OCI-LY3 (cell line): Measurements from ENCODE around the gene SORCS1.

Source experiments
- H2AFZ ChIP-seq: fragments of 200-600, 300-600 bp; shearing (Covaris generic); 2 replicates; pipeline ENCODE4 v1.6.0; 2014; ENCODE audit warnings: antibody characterized with exemption, low read depth, low read length
- H3K27ac ChIP-seq: fragments of 200-600, 300-600 bp; sonication (generic); 2 replicates; pipeline ENCODE4 v1.5.1; 2014; ENCODE audit warnings: mild to moderate bottlenecking, low read length, moderate library complexity, mixed read lengths
- H3K27me3 ChIP-seq: fragments of 200-600, 300-600 bp; sonication (generic); 2 replicates; pipeline ENCODE4 v1.6.1; 2014; ENCODE audit warnings: low read depth, low read length, mixed read lengths
- H3K36me3 ChIP-seq: fragments of 200-600, 300-600 bp; sonication (generic); replicated peaks from 2 replicates; pipeline ENCODE3; 2014; ENCODE audit warnings: low read depth, low read length, mixed read lengths
- H3K4me1 ChIP-seq: fragments of 300-600, 200-600 bp; sonication (generic); 2 replicates; pipeline ENCODE4 v1.6.1; 2014; ENCODE audit warnings: low read length, mixed read lengths
- H3K4me2 ChIP-seq: fragments of 200-600, 300-600 bp; sonication (generic); 2 replicates; pipeline ENCODE4 v1.6.1; 2014; ENCODE audit warnings: low read length, mixed read lengths
- H3K4me3 ChIP-seq: fragments of 300-600, 200-600 bp; sonication (generic); 2 replicates; pipeline ENCODE4 v1.5.1; 2014; ENCODE audit warnings: antibody characterized with exemption, mild to moderate bottlenecking, low read length, moderate library complexity
- H3K79me2 ChIP-seq: fragments of 300-600, 200-600 bp; shearing (Covaris generic); 2 replicates; pipeline ENCODE4 v1.6.1; 2014; ENCODE audit warnings: mild to moderate bottlenecking, low read length, mixed read lengths
- H3K9ac ChIP-seq: fragments of 300-600, 200-600 bp; shearing (Covaris generic); 2 replicates; pipeline ENCODE4 v1.6.0; 2014; ENCODE audit warnings: mild to moderate bottlenecking, low read length, moderate library complexity
- H3K9me3 ChIP-seq: fragments of 200-600, 300-600 bp; shearing (Covaris generic); 2 replicates; pipeline ENCODE4 v1.6.1; 2014; ENCODE audit warnings: low read length, mixed read lengths; ENCODE audit not compliant: insufficient read depth
- H4K20me1 ChIP-seq: fragments of 200-600, 300-600 bp; sonication (generic); 2 replicates; pipeline ENCODE4 v1.6.1; 2016; ENCODE audit warnings: low read length, mixed read lengths; ENCODE audit not compliant: insufficient read depth
- EZH2phosphoT487 ChIP-seq: fragments of 200-600 bp; shearing (Covaris generic); IDR thresholded peaks from 2 replicates; pipeline ENCODE4 v1.6.1; 2018; ENCODE audit warnings: antibody characterized with exemption, mixed run types, low read depth
- TF ChIP-seq, protein P1 (sequence below): fragments of 200-600, 300-600 bp; sonication (generic); IDR thresholded peaks from 2 replicates; pipeline ENCODE4 v1.5.1; 2014; ENCODE audit warnings: antibody characterized with exemption, low read length, low read depth

Gene SORCS1

GRCh38 chr10:107169516-107169915 is 5.0 kb upstream of the SORCS1 start:
- no peaks in the 10 kb centered on the region for H4K20me1 ChIP-seq
- H3K9ac ChIP-seq, result no peak overlapping the region
- no peak for TF ChIP-seq EZH2phosphoT487
- TF ChIP-seq, protein P1, sequence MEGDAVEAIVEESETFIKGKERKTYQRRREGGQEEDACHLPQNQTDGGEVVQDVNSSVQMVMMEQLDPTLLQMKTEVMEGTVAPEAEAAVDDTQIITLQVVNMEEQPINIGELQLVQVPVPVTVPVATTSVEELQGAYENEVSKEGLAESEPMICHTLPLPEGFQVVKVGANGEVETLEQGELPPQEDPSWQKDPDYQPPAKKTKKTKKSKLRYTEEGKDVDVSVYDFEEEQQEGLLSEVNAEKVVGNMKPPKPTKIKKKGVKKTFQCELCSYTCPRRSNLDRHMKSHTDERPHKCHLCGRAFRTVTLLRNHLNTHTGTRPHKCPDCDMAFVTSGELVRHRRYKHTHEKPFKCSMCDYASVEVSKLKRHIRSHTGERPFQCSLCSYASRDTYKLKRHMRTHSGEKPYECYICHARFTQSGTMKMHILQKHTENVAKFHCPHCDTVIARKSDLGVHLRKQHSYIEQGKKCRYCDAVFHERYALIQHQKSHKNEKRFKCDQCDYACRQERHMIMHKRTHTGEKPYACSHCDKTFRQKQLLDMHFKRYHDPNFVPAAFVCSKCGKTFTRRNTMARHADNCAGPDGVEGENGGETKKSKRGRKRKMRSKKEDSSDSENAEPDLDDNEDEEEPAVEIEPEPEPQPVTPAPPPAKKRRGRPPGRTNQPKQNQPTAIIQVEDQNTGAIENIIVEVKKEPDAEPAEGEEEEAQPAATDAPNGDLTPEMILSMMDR, result peak; percentile 30; the same call in 1 of the 2 replicates
- no peaks in the 10 kb centered on the region for H3K27me3 ChIP-seq
- H3K4me1 ChIP-seq, result no peaks in the 10 kb centered on the region
- H3K4me3 ChIP-seq, result no peak overlapping the region
- H3K9me3 ChIP-seq, result no peaks in the 10 kb centered on the region
- no peak overlapping the region for H3K4me2 ChIP-seq
- H3K36me3 ChIP-seq, result no peaks in the 10 kb centered on the region
- H3K27ac ChIP-seq, result no peak overlapping the region
- H2AFZ ChIP-seq, result no peak overlapping the region
- H3K79me2 ChIP-seq, result no peaks in the 10 kb centered on the region

DNA sequence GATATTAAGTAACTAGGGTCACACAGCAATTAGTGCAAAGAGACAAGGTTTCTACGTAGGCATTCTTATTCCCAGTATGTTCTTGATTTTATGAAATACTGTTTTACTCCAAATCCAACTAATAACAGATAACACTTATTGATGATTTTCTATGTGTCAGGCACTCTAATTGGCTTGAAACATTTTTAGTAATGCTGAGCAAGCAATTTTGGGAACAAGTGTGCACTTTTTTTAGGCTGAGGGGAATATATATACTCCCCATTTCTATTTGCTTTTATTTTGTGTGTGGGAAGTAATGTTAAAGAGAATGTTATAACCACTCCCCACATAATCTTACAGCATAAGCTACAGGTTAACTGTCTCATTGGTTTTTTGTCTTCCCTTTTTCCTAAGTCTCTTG is 4.2 kb upstream of the SORCS1 start:
- no peak overlapping the region for H3K27ac ChIP-seq
- H3K4me2 ChIP-seq, result no peak overlapping the region
- no peaks in the 10 kb centered on the region for H3K27me3 ChIP-seq
- no peak overlapping the region for H2AFZ ChIP-seq
- no peak overlapping the region for H3K9ac ChIP-seq
- H3K4me1 ChIP-seq, result no peaks in the 10 kb centered on the region
- H3K9me3 ChIP-seq, result no peaks in the 10 kb centered on the region
- H3K4me3 ChIP-seq, result no peak overlapping the region
- no peaks in the 10 kb centered on the region for H3K36me3 ChIP-seq
- TF ChIP-seq EZH2phosphoT487, result no peak
- TF ChIP-seq, protein P1, result no peak
- no peaks in the 10 kb centered on the region for H4K20me1 ChIP-seq
- no peaks in the 10 kb centered on the region for H3K79me2 ChIP-seq

- no peaks in the 10 kb centered on the region for H3K9me3 ChIP-seq
- no peaks in the 10 kb centered on the region for H3K4me1 ChIP-seq
- H3K9ac ChIP-seq, result no peak overlapping the region
- TF ChIP-seq, protein P1, result no peak
- no peak for TF ChIP-seq EZH2phosphoT487
- H3K27me3 ChIP-seq, result no peaks in the 10 kb centered on the region
- H3K27ac ChIP-seq, result no peak overlapping the region
- H3K36me3 ChIP-seq, result no peaks in the 10 kb centered on the region
- no peaks in the 10 kb centered on the region for H3K79me2 ChIP-seq
- no peak overlapping the region for H3K4me3 ChIP-seq
- no peak overlapping the region for H2AFZ ChIP-seq
- no peak overlapping the region for H3K4me2 ChIP-seq
- H4K20me1 ChIP-seq, result no peaks in the 10 kb centered on the region
Measured at GRCh38 chr10:107166403-107166802, 1.9 kb upstream of the SORCS1 start.

- H3K4me1 ChIP-seq, result no peaks in the 10 kb centered on the region
- H3K79me2 ChIP-seq, result no peaks in the 10 kb centered on the region
- H3K27me3 ChIP-seq, result no peaks in the 10 kb centered on the region
- no peak overlapping the region for H3K27ac ChIP-seq
- no peak overlapping the region for H3K4me2 ChIP-seq
- H2AFZ ChIP-seq, result no peak overlapping the region
- H3K4me3 ChIP-seq, result no peak overlapping the region
- TF ChIP-seq, protein P1, result no peak
- no peaks in the 10 kb centered on the region for H3K9me3 ChIP-seq
- no peak overlapping the region for H3K9ac ChIP-seq
- no peaks in the 10 kb centered on the region for H4K20me1 ChIP-seq
- no peaks in the 10 kb centered on the region for H3K36me3 ChIP-seq
Measured at GRCh38 chr10:107164992-107165391, 486 bp upstream of the SORCS1 start.
